ENCODE measurements around the gene CLASP1.

DNA sequence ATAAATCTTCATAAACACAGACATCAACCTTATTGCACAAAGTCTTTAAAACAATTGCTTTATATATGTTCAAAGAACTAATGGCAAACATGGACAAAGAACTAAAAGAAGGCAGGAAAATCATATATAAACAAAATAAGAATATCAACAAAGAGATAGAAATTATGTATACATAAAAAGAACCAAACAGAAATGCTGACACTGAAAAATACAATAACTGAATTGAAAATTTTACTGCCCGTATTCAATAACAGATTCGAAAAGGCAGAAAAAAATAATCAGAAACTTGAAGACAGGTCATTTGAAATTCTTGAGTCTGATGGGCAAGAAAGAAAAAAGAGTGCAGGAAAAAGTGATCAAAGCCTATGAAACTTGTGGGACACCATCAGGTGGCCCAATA lies 342.2 kb downstream of the CLASP1 start:
- TF ChIP-seq, protein P1, sequence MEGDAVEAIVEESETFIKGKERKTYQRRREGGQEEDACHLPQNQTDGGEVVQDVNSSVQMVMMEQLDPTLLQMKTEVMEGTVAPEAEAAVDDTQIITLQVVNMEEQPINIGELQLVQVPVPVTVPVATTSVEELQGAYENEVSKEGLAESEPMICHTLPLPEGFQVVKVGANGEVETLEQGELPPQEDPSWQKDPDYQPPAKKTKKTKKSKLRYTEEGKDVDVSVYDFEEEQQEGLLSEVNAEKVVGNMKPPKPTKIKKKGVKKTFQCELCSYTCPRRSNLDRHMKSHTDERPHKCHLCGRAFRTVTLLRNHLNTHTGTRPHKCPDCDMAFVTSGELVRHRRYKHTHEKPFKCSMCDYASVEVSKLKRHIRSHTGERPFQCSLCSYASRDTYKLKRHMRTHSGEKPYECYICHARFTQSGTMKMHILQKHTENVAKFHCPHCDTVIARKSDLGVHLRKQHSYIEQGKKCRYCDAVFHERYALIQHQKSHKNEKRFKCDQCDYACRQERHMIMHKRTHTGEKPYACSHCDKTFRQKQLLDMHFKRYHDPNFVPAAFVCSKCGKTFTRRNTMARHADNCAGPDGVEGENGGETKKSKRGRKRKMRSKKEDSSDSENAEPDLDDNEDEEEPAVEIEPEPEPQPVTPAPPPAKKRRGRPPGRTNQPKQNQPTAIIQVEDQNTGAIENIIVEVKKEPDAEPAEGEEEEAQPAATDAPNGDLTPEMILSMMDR (IDR thresholded peaks at IDR 0.05; ENCODE audit: poor library complexity), result no peak
- TF ChIP-seq EZH2 (IDR thresholded peaks at IDR 0.05; ENCODE audit: borderline replicate concordance) (no peak), EZH2phosphoT487 (IDR thresholded peaks at IDR 0.05; ENCODE audit: low read depth, severe bottlenecking, unreplicated experiment) (no peak)

All from hepatocyte (in vitro differentiated cells).